B cell (primary cell): ENCODE results near the gene HIGD1A.

ENCODE experiments used
- EZH2 ChIP-seq: IDR thresholded peaks from 2 replicates; pipeline ENCODE4 v1.6.1; 2012; ENCODE audit warnings: borderline replicate concordance, low read depth, mild to moderate bottlenecking, moderate library complexity, low read length; ENCODE audit not compliant: insufficient read depth, poor library complexity, severe bottlenecking
- TF ChIP-seq, protein P1 (sequence below): fragments of 200-600 bp; IDR thresholded peaks from one replicate; pipeline ENCODE4 v1.8.0; 2022; ENCODE audit warnings: antibody characterized with exemption, mild to moderate bottlenecking

DNA sequence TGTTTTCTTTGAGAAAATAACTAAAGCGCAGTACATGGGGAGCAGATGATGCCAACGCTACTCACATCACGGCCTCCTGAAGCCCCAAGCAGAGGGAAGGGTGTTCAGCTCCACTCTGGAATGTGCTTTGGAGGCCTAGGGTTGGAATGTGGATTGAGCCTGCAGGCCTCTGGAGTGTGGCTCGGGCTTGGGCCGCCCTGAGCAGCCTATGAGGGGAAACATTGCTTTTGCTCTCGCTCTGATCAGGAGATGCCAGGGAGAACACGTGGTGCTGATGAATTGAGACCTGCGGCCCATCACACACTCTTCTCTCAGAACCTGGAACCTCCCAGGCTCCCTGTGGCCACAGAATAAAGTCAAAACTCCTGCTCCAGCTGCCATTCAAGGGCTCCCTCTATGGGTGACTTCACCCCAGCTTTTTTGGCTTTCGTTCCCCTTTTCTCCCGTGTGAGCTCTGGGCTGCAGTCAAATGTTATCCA, 54.5 kb downstream of the HIGD1A start:
- TF ChIP-seq, protein P1, sequence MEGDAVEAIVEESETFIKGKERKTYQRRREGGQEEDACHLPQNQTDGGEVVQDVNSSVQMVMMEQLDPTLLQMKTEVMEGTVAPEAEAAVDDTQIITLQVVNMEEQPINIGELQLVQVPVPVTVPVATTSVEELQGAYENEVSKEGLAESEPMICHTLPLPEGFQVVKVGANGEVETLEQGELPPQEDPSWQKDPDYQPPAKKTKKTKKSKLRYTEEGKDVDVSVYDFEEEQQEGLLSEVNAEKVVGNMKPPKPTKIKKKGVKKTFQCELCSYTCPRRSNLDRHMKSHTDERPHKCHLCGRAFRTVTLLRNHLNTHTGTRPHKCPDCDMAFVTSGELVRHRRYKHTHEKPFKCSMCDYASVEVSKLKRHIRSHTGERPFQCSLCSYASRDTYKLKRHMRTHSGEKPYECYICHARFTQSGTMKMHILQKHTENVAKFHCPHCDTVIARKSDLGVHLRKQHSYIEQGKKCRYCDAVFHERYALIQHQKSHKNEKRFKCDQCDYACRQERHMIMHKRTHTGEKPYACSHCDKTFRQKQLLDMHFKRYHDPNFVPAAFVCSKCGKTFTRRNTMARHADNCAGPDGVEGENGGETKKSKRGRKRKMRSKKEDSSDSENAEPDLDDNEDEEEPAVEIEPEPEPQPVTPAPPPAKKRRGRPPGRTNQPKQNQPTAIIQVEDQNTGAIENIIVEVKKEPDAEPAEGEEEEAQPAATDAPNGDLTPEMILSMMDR, result peak; percentile 14
- no peak for TF ChIP-seq EZH2
